Activated CD4-positive, alpha-beta memory T cell treated with anti-CD3 and anti-CD28 coated beads for 36 hours (primary cell): ENCODE measurements around the gene PRPF8. TPM values are rescaled to one million over a fixed set of nuclear protein-coding genes. Genes with fewer than 3 reads are reported as not detected.
A peak's percentile ranks its signal among the peaks of the same experiment; 100 is the strongest.

Source experiments
- CTCF ChIA-PET: fragments of 350-600 bp; sonication (Branson Sonifier 250); formaldehyde crosslinking; loops from one replicate; lab custom pipeline; 2021; ENCODE audit warnings: antibody characterized with exemption, inconsistent platforms; lab: Charles Lee
- POLR2A ChIA-PET: fragments of 350-600 bp; sonication (Branson Sonifier 250); formaldehyde crosslinking; loops from one replicate; lab custom pipeline; 2021; ENCODE audit warnings: antibody characterized with exemption; lab: Charles Lee
- DNase-seq: peaks from one replicate; pipeline ENCODE4 v3.0.0-alpha.2; 2020
- H3K27ac Mint-ChIP-seq: one replicate; pipeline ENCODE4 v1.8.0; 2021; ENCODE audit warnings: mixed read lengths
- H3K27me3 Mint-ChIP-seq: one replicate; pipeline ENCODE4 v1.8.0; 2021; ENCODE audit warnings: mixed read lengths
- H3K36me3 Mint-ChIP-seq: one replicate; pipeline ENCODE4 v1.8.0; 2021; ENCODE audit warnings: mixed read lengths
- H3K4me1 Mint-ChIP-seq: one replicate; pipeline ENCODE4 v1.8.0; 2021; ENCODE audit warnings: low read depth, mixed read lengths
- H3K4me3 Mint-ChIP-seq: one replicate; pipeline ENCODE4 v1.8.0; 2021; ENCODE audit warnings: mild to moderate bottlenecking, mixed read lengths
- H3K9me3 Mint-ChIP-seq: one replicate; pipeline ENCODE4 v1.8.0; 2021; ENCODE audit warnings: mixed read lengths
- intact Hi-C: fragments of 100-400 bp; cut with micrococcal nuclease; formaldehyde crosslinking; loops from one replicate; pipeline ENCODE4 v1.15.1; 2023
- total RNA-seq, 2 experiments: library from RNA; stranded (reverse); gene quantifications; one replicate each; pipeline ENCODE4 v1.2.3, GENCODE V29; 2021

The PRPF8 gene
- total RNA-seq, 2 experiments from 2014 or later = 370 to 378 TPM

- Mint-ChIP-seq H3K27ac (no peak overlapping the region), H3K4me1 (no peaks in the 10 kb centered on the region), H3K27me3 (peaks cover 6% of the 10 kb centered on the region), H3K4me3 (no peak overlapping the region), H3K9me3 (no peaks in the 10 kb centered on the region), H3K36me3 (no peaks in the 10 kb centered on the region)
- no peak for DNase-seq
- ChIA-PET POLR2A (no interaction called here), CTCF (no interaction called here)
- intact Hi-C loops = no loop called here
Measured at GRCh38 chr17:1621273-1621954, 63.3 kb downstream of the PRPF8 start.

GRCh38 chr17:1620486-1620885 is 64.2 kb downstream of the PRPF8 start:
- intact Hi-C loops = no loop called here
- CTCF ChIA-PET = no interaction called here

GRCh38 chr17:1617620-1618174 is 67.0 kb downstream of the PRPF8 start:
- intact Hi-C loops = no loop called here
- Mint-ChIP-seq H3K9me3 (no peaks in the 10 kb centered on the region), H3K27ac (no peak overlapping the region), H3K27me3 (no peaks in the 10 kb centered on the region), H3K4me1 (no peaks in the 10 kb centered on the region), H3K4me3 (no peak overlapping the region), H3K36me3 (no peaks in the 10 kb centered on the region)
- DNase-seq = no peak
- CTCF ChIA-PET = interaction anchor here (2.2 to 4.2 kb wide), 2 partner anchors 12 to 43 kb away, joined by 13 to 26 read pairs; no protein-coding TSS in a partner anchor
- POLR2A ChIA-PET = no interaction called here

More at GRCh38 chr17:1620486-1620885, 64.2 kb downstream of the PRPF8 start:
- DNase-seq = no peak
- Mint-ChIP-seq H3K4me1 (no peaks in the 10 kb centered on the region), H3K27ac (no peak overlapping the region), H3K9me3 (no peaks in the 10 kb centered on the region), H3K27me3 (no peaks in the 10 kb centered on the region), H3K36me3 (no peaks in the 10 kb centered on the region), H3K4me3 (no peak overlapping the region)
- POLR2A ChIA-PET = no interaction called here

- Mint-ChIP-seq H3K4me1 (no peaks in the 10 kb centered on the region), H3K9me3 (no peaks in the 10 kb centered on the region), H3K27me3 (no peaks in the 10 kb centered on the region), H3K4me3 (no peak overlapping the region), H3K27ac (no peak overlapping the region), H3K36me3 (no peaks in the 10 kb centered on the region)
- CTCF ChIA-PET = interaction anchor here (4.2 kb wide), 1 partner anchor 41 kb away, joined by 26 read pairs; no protein-coding TSS in a partner anchor
- intact Hi-C loops = no loop called here
- no peak for DNase-seq
- POLR2A ChIA-PET = no interaction called here
Measured at GRCh38 chr17:1616101-1616500, 68.6 kb downstream of the PRPF8 start.

DNA sequence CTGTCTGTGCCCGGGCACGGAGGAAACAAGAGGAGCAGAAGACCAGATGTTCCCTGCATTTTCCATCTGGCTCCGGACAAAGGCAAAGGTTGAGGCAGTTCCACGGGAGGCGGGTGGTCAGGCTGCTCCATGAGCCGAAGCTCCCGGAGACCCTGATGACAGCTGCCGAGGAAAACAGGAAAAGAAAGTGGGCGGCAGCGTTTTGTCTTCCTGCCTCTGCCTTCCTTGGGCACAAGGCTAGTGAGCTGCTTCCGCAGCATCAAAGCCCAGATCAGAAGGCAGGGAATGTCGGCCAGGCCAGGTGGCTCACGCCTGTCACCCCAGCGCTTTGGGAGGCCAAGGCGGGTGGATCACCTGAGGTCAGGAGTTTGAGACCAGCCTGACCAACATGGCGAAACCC is 72.3 kb downstream of the PRPF8 start:
- intact Hi-C loops = no loop called here

DNA sequence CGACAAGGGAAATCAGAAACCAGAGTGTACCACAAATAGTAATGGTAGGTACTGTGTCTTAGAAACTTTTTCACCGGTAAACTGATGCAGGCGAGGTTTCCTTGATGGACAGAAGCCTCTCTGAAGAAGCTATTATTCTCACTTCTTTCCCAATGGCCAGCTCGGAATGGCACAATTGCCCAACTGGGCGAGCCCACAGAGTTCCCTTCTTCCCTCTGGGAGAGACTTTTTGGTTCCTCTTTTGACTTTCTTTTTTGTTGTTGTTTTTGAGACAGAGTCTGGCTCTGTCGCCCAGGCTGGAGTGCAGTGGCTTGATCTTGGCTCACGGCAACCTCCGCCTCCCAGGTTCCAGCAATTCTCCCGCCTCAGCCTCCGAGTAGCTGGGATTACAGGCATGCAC is 73.0 kb downstream of the PRPF8 start:
- CTCF ChIA-PET = interaction anchor here (1.1 to 1.4 kb wide), 2 partner anchors 18 to 38 kb away, joined by 3 to 7 read pairs; no protein-coding TSS in a partner anchor

More for the DNA sequence above, 72.3 kb downstream of the PRPF8 start:
- H3K27ac Mint-ChIP-seq = no peak overlapping the region
- no peaks in the 10 kb centered on the region for H3K27me3 Mint-ChIP-seq
- ChIA-PET POLR2A (no interaction called here), CTCF (no interaction called here)
- H3K4me1 Mint-ChIP-seq = peaks cover 13% of the 10 kb centered on the region
- no peak for DNase-seq
- H3K36me3 Mint-ChIP-seq = no peaks in the 10 kb centered on the region
- H3K9me3 Mint-ChIP-seq = no peaks in the 10 kb centered on the region
- H3K4me3 Mint-ChIP-seq = no peak overlapping the region

GRCh38 chr17:1608676-1609075 is 76.0 kb downstream of the PRPF8 start:
- DNase-seq = no peak
- intact Hi-C loops = no loop called here
- Mint-ChIP-seq H3K9me3 (no peaks in the 10 kb centered on the region), H3K4me1 (peaks cover 28% of the 10 kb centered on the region), H3K36me3 (no peaks in the 10 kb centered on the region), H3K27ac (peak overlapping the region; percentile 11), H3K27me3 (no peaks in the 10 kb centered on the region), H3K4me3 (no peak overlapping the region)
- ChIA-PET POLR2A (no interaction called here), CTCF (interaction anchor here (2.7 to 2.8 kb wide), 2 partner anchors 21 to 34 kb away, joined by 19 to 25 read pairs; partner anchors contain the start of gene SLC43A2)

More for the DNA sequence above, 73.0 kb downstream of the PRPF8 start:
- intact Hi-C loops = no loop called here
- Mint-ChIP-seq H3K4me3 (no peak overlapping the region), H3K27ac (no peak overlapping the region), H3K9me3 (no peaks in the 10 kb centered on the region), H3K27me3 (no peaks in the 10 kb centered on the region), H3K4me1 (peaks cover 20% of the 10 kb centered on the region), H3K36me3 (no peaks in the 10 kb centered on the region)
- no peak for DNase-seq
- POLR2A ChIA-PET = no interaction called here

DNA sequence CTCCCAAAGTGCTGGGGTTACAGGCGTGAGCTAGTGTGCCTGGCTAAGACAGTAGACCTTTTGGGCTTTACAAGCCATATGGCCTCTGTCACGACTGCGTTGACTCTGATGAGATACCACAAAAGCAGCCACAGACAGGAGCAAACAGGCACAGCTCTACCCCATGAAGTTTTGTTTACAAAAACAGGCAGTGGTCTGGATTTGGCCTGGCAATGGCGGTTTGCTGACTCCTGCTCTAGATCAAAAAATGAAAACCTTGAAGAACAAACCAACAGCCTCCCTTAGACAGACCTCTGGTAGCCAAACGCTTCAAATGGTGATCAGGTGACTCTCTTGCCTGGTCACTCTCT is 76.7 kb downstream of the PRPF8 start:
- Mint-ChIP-seq H3K4me1 (peaks cover 28% of the 10 kb centered on the region), H3K9me3 (no peaks in the 10 kb centered on the region), H3K27ac (peak overlapping the region; percentile 92), H3K4me3 (no peak overlapping the region), H3K36me3 (no peaks in the 10 kb centered on the region), H3K27me3 (no peaks in the 10 kb centered on the region)
- intact Hi-C loops = loop anchor here (1.0 kb wide), 2 partner anchors 20 to 42 kb away; partner anchors contain the start of gene SLC43A2
- ChIA-PET POLR2A (no interaction called here), CTCF (interaction anchor here (1.2 to 2.8 kb wide), 4 partner anchors 21 to 47 kb away, joined by 3 to 25 read pairs (median 12); partner anchors contain the start of gene SLC43A2)
- DNase-seq = no peak

DNA sequence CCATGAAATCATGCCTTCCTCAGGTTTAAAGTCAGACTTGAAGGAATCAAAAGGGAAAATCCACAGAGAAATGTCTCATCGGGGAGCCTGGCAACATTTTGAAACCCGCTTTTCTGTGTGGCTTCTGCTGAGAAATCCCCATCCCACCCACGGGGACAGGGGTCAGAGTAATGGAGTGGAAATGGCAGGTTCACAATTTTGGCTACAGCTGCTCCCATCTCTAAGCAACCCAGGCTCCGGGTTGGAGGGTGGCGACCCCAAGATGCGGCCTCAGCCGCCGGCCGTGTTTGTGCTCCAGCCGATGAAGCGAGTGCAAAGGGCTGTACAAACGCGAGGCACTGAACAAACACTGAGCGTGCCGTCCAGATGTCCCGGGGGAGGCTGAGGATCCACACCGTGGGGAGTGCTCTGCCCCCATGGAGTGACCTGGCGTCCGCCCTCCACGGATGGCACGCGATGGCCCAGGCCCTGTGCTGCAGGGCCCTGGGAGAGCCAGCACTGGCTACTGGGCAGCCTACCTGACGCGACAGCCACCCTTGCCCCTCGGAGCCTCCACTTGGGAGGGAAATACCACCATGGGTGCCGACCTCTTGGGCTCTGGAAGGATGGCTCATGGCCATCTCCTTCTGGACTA is 78.2 kb downstream of the PRPF8 start:
- Mint-ChIP-seq H3K4me1 (peaks cover 28% of the 10 kb centered on the region), H3K27me3 (no peaks in the 10 kb centered on the region), H3K4me3 (no peak overlapping the region), H3K9me3 (peaks cover 6% of the 10 kb centered on the region), H3K27ac (peak overlapping the region; percentile 92), H3K36me3 (no peaks in the 10 kb centered on the region)
- CTCF ChIA-PET = interaction anchor here (0.6 to 2.8 kb wide), 5 partner anchors 20 to 46 kb away, joined by 3 to 25 read pairs (median 3); partner anchors contain the start of gene SLC43A2
- intact Hi-C loops = no loop called here
- peak; percentile 60 for DNase-seq
- POLR2A ChIA-PET = no interaction called here

DNA sequence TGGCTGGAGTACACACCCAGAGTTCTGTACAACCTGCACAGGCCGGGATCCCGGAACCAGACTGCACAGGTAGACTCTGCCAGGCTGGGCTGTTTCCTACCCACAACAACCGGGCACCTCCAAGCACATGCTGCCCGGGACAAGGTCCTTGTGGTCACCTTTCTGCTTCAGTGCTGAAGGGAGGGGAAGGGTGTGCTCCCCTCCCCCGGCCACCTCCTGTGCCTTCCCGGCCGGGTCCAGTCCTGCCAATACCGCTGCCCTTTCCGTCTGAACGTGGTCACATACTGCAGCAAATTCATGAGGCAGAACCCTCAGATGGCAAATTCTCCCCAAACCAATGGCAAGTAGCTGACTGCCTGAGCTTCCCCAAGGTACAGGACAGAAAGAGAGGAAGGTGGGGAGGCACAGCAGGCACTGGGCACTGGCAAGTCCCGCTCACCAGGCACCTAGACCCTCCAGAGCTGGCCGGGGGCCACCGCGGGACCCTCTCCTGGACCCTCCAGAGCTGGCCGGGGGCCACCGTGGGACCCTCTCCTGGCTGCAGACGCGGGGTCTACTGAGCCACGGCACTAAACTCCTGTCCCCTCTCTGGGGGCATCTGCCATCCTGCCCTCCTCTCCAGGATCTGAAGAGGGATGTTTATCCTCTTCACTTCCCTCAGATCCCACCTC is 78.9 kb downstream of the PRPF8 start:
- H3K9me3 Mint-ChIP-seq = peaks cover 10% of the 10 kb centered on the region
- no peaks in the 10 kb centered on the region for H3K36me3 Mint-ChIP-seq
- H3K4me1 Mint-ChIP-seq = peaks cover 28% of the 10 kb centered on the region
- ChIA-PET POLR2A (no interaction called here), CTCF (interaction anchor here (0.6 kb wide), 1 partner anchor 32 kb away, joined by 3 read pairs; no protein-coding TSS in a partner anchor)
- no peak overlapping the region for H3K4me3 Mint-ChIP-seq
- H3K27me3 Mint-ChIP-seq = no peaks in the 10 kb centered on the region
- DNase-seq = no peak
- no peak overlapping the region for H3K27ac Mint-ChIP-seq
- intact Hi-C loops = no loop called here

DNA sequence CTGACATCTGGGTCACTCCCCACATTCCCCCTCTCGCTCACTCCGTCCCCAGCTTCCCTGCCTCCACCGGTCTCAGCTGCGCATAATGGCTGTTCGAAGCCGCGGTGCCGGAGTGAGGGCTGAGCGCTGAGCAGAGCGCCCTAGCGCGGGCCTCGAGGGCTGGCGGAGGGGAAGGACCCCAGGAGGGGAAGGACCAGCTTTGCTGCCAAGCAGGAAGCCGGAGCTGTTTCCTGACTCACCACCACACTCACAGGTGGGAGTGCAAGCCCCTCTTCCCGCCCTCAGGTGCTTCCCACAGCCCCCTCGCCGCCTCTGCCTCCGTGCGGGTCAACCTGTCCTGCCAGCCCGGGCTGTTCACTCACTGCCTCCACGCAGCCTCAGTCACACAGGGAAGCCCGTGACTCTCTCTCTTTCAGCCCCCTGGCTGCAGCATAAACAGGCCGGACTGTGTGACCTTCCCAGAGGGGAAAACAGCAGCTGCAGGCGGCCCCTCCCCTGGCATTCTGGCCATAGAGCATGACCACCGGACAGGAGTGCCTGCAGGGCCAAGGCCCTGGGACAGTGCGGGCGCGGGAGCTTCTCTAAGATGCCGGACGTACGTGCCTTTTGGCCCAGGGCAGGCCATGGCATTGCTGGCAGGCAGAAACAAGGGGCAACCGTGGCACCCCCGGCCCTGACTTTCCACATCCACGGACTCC is 79.7 kb downstream of the PRPF8 start:
- no peaks in the 10 kb centered on the region for H3K36me3 Mint-ChIP-seq
- POLR2A ChIA-PET = no interaction called here
- intact Hi-C loops = no loop called here
- no peaks in the 10 kb centered on the region for H3K27me3 Mint-ChIP-seq
- no peak for DNase-seq
- no peak overlapping the region for H3K4me3 Mint-ChIP-seq
- CTCF ChIA-PET = interaction anchor here (0.9 kb wide), 1 partner anchor 31 kb away, joined by 3 read pairs; no protein-coding TSS in a partner anchor
- H3K4me1 Mint-ChIP-seq = peaks cover 28% of the 10 kb centered on the region
- H3K9me3 Mint-ChIP-seq = peaks cover 10% of the 10 kb centered on the region
- no peak overlapping the region for H3K27ac Mint-ChIP-seq
